Upper lobe of left lung (tissue), 4 donors: ENCODE data around the gene ADD1.

ENCODE experiments used
- CTCF ChIP-seq, 6 experiments: fragments of 450-650 bp in 4 of 6; fragments of 200-600 bp in 2 of 6; sonication (generic) in 2 of 6; IDR thresholded peaks; one replicate each; pipeline ENCODE4 v1.5.1; 2016 to 2019; ENCODE audit warnings: antibody characterized with exemption in 6 of 6
- EP300 ChIP-seq, 4 donors: sonication (generic); formaldehyde crosslinking; IDR thresholded peaks; one replicate each; pipeline ENCODE4 v1.5.1; 2017; ENCODE audit warnings: antibody characterized with exemption in 4 of 4, control low read depth in 2 of 4

GRCh38 chr4:2891294-2891693 is 47.6 kb downstream of the ADD1 start:
- TF ChIP-seq EP300 (IDR thresholded peaks at IDR 0.05) (no peak), CTCF (IDR thresholded peaks at IDR 0.05) (no peak)
